HEK293T (cell line): ENCODE measurements around the gene SRPK1.

Source experiments
- BHLHE40 ChIP-seq: fragments of 450-650 bp; IDR thresholded peaks from 2 replicates; pipeline ENCODE4 v1.6.1; 2016; ENCODE audit warnings: mild to moderate bottlenecking, moderate library complexity, borderline replicate concordance
- FOXK2 ChIP-seq: fragments of 450-650 bp; IDR thresholded peaks from 2 replicates; pipeline ENCODE4 v1.6.1; 2016; ENCODE audit warnings: mild to moderate bottlenecking
- LEF1 ChIP-seq: fragments of 450-650 bp; IDR thresholded peaks from 2 replicates; pipeline ENCODE4 v1.6.1; 2017; ENCODE audit warnings: mild to moderate bottlenecking, borderline replicate concordance
- SP1 ChIP-seq: fragments of 450-650 bp; IDR thresholded peaks from 2 replicates; pipeline ENCODE4 v1.6.1; 2017

- TF ChIP-seq FOXK2 (no peak), BHLHE40 (no peak), SP1 (no peak), LEF1 (no peak)
Measured at GRCh38 chr6:35784200-35784599, 136.7 kb downstream of the SRPK1 start.
